NCI-H2196 (cell line): ENCODE measurements around the gene TLNRD1.

ENCODE experiments used
- DNase-seq: peaks from one replicate; lab custom pipeline; 2025; ENCODE audit not compliant: unreplicated experiment; lab: John Stamatoyannopoulos, UW

The TLNRD1 gene

GRCh38 chr15:81025721-81026370 is 25.1 kb downstream of the TLNRD1 start:
- no peak for DNase-seq

GRCh38 chr15:81026836-81027599 is 26.3 kb downstream of the TLNRD1 start:
- no peak for DNase-seq

GRCh38 chr15:81029414-81030300 is 28.9 kb downstream of the TLNRD1 start:
- no peak for DNase-seq

- DNase-seq, result no peak
Measured at GRCh38 chr15:81030301-81030750, 29.6 kb downstream of the TLNRD1 start.

- no peak for DNase-seq
Measured at GRCh38 chr15:81031203-81031602, 30.5 kb downstream of the TLNRD1 start.

- no peak for DNase-seq
Measured at GRCh38 chr15:81032355-81032754, 31.6 kb downstream of the TLNRD1 start.

GRCh38 chr15:81032818-81033217 is 32.1 kb downstream of the TLNRD1 start:
- peak; percentile 2 for DNase-seq

- no peak for DNase-seq
Measured at GRCh38 chr15:81033508-81033907, 32.8 kb downstream of the TLNRD1 start.

GRCh38 chr15:81037952-81038743 is 37.4 kb downstream of the TLNRD1 start:
- no peak for DNase-seq

- DNase-seq, result no peak
Measured at GRCh38 chr15:81038975-81039607, 38.4 kb downstream of the TLNRD1 start.

- no peak for DNase-seq
Measured at GRCh38 chr15:81040757-81041156, 40.0 kb downstream of the TLNRD1 start.

- DNase-seq, result no peak
Measured at GRCh38 chr15:81043281-81043934, 42.7 kb downstream of the TLNRD1 start.

- no peak for DNase-seq
Measured at GRCh38 chr15:81043935-81044575, 43.3 kb downstream of the TLNRD1 start.

GRCh38 chr15:81046290-81046689 is 45.6 kb downstream of the TLNRD1 start:
- DNase-seq, result no peak

- DNase-seq, result no peak
Measured at GRCh38 chr15:81047928-81048327, 47.2 kb downstream of the TLNRD1 start.

GRCh38 chr15:81049835-81050234 is 49.1 kb downstream of the TLNRD1 start:
- DNase-seq, result no peak

- no peak for DNase-seq
Measured at GRCh38 chr15:81050259-81050658, 49.5 kb downstream of the TLNRD1 start.

- no peak for DNase-seq
Measured at GRCh38 chr15:81050805-81051204, 50.1 kb downstream of the TLNRD1 start.

- DNase-seq, result no peak
Measured at GRCh38 chr15:81052046-81052445, 51.3 kb downstream of the TLNRD1 start.
